ES-I3 (cell line): ENCODE results near the gene BEST4.
"Not testable (repeated sequence)": the region's sequence is repeated elsewhere in the genome, so short reads cannot be mapped to it uniquely, and the experiment has no call there.

Source experiments
- H3K36me3 ChIP-seq: 2 replicates; pipeline ENCODE4 v1.6.1; 2013; ENCODE audit warnings: mild to moderate bottlenecking, low read length, control low read depth, moderate library complexity; ENCODE audit not compliant: insufficient read depth
- H3K4me1 ChIP-seq: 2 replicates; pipeline ENCODE4 v1.6.1; 2013; ENCODE audit warnings: mild to moderate bottlenecking, control low read depth, low read length; ENCODE audit not compliant: insufficient read depth
- H3K9ac ChIP-seq: 2 replicates; pipeline ENCODE4 v1.6.1; 2013; ENCODE audit warnings: low read depth, mild to moderate bottlenecking, low read length, moderate library complexity
- H3K9me3 ChIP-seq: 2 replicates; pipeline ENCODE4 v1.6.1; 2013; ENCODE audit warnings: mild to moderate bottlenecking, low read length, moderate library complexity; ENCODE audit not compliant: control insufficient read depth, insufficient read depth

BEST4 gene

DNA sequence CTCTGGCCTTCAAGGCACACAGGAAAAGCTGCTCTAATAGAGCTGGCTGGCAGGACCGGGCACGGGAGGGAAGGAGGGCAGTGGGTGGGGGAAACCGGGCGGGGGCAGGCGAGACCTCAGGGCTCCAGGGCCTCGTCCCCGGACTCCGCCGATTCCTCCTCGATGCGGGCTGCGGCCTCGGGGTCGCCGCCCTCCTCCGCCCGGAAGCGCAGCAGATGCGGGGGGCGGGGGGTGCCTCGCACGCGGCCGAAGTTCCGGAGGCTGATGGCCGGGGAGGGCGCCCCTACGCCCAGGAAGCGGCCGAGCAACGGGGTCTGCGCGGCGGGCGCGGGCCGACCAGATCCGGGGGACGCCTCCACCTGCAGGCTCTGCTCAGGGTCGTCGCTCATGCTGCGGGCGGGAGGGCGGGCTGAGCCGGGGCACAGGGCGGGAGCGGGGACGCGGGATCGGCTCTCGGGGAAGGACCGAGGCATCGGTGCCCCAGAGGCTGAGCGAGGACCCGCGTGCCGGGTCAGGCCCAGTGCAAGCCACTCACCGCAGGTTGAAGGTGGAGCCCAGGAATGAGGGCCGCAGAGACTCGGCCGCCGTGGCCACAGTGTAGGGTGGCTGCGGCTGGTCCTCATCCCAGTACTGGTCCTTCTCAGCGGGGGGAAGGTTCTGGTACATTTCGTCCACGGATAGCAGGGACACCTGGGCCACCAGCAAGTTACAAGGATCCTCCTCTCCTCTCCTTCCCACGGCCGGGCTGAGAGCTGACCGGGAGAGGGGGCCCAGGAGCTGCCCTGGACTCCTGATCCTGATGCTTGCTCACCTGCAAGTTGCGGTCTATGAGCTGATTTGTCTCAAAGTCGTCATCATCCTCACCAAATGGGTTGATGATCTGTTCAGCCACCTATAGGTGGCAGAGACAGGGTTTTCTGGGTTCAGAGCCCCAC, 3.6 kb downstream of the BEST4 start:
- Histone ChIP-seq H3K9ac (peak overlapping the region; percentile 58), H3K9me3 (no peaks in the 10 kb centered on the region), H3K4me1 (peaks cover 21% of the 10 kb centered on the region), H3K36me3 (no peaks in the 10 kb centered on the region; the same call in 1 of the 2 replicates)

DNA sequence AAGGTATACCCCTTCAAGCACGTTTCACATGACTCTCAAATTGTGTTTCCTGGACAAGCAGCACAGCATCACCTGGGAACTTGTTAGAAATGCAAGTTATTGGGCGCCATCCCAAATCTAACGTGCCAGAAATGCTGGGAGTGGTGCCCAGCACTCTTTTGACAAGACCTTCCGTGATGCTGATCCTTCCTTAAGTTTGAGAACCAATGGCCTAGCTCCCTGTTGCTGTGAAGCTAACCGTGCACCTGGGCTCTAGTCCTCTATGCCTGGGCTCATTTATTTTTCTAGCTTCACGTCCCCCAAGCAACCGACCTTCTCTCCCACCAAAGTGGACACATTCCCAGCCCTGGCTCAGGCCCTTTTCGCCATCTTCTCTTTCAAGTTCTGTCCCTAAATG, 4.3 kb downstream of the BEST4 start:
- Histone ChIP-seq H3K9me3 (no peaks in the 10 kb centered on the region), H3K36me3 (peaks cover 5% of the 10 kb centered on the region), H3K4me1 (peaks cover 21% of the 10 kb centered on the region), H3K9ac (peak overlapping the region; percentile 58)

DNA sequence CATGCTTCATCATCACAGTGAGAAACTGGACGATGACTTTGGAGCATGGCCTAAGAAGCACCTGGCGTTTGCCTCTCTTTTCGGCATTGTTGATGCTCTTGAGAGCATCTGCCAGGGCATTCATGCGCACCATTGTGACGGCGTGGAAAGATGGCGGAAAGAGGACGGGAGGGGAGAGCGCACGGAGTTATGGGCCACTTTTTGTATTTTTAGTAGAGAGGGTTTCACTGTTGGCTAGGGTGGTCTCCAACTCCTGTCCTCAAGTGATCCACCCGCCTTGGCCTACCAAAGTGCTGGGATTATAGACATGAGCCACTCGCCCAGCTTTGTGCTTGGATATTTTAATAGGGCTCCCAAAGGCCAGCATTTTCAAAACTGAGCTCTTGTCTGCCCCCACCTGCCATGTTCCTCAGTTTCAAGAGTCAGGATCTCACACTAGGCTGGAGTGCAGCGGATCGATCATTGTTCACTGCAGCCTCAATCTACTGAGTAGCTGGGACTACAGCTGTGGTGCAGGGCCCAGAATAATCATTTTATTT, 7.3 kb downstream of the BEST4 start:
- Histone ChIP-seq H3K4me1 (peaks cover 12% of the 10 kb centered on the region), H3K9me3 (no peaks in the 10 kb centered on the region), H3K9ac (no peak overlapping the region), H3K36me3 (peaks cover 33% of the 10 kb centered on the region)

DNA sequence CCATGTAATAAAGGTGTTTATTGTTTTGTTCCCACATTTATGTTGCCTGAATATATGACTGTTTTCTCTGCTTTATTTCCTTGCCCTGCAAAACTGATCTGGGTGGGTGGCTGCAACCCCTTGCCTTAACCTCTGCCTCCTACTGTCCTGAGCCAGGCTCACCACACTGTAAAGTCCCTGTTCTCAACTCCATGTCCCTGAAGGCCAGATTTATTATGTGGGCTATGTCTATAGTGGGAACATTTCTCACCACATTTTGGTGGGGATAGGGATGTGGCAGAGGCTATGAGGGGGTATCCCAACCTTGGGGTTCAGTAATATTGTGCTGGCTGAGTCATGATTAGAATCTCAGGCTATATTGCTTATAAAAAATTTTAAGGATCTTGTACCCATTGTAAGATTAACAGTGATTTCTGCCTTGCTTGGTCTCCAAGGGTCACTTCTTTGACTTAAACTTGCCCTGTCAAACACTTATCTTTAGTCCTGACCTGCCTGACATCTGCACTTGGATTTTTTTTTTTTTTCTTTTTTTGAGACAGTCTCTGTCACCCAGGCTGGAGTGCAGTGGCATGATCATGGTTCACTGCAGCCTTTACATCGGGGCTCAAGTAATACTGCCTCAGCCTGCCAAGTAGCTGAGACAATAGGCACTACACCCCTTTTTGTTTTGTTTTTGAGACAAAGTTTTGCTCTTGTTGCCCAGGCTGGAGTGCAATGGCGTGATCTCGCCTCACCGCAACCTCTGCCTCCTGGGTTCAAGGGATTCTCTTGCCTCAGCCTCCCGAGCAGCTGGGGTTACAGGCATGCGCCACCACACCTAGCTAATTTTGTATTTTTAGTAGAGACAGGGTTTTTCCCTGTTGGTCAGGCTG, 9.0 kb downstream of the BEST4 start:
- H3K4me1 ChIP-seq: peaks cover 5% of the 10 kb centered on the region
- no peak overlapping the region for H3K9ac ChIP-seq
- H3K36me3 ChIP-seq: peaks cover 33% of the 10 kb centered on the region
- no peaks in the 10 kb centered on the region for H3K9me3 ChIP-seq

DNA sequence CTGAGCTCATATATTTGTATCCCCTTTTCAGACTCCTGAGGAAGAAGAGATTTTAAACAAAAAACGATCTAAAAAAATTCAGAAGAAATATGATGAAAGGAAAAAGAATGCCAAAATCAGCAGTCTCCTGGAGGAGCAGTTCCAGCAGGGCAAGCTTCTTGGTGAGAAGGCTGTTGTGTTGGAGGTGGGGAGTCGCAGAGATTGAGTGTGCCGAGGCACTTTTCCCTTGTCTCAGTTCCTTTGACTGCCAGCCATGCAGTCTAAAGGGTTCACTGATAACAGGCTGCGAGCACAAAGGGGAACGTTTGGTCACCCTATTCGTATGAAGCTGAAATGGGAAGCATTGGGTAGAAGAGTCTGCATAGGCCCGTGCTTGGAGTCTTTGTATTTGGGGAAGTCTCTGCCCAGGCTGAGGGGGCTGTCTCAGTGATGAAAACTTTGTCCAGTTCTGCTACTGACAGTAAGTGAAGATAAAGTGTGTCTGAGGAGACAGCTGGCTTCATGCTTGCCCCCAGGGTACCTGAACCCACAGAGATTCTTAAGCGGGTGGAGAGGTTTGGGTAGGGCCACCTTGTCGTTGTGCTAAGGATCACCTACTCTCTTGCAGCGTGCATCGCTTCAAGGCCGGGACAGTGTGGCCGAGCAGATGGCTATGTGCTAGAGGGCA, 9.9 kb downstream of the BEST4 start:
- peaks cover 33% of the 10 kb centered on the region for H3K36me3 ChIP-seq
- no peaks in the 10 kb centered on the region for H3K9me3 ChIP-seq
- no peaks in the 10 kb centered on the region; the same call in 1 of the 2 replicates for H3K4me1 ChIP-seq
- H3K9ac ChIP-seq: no peak overlapping the region

DNA sequence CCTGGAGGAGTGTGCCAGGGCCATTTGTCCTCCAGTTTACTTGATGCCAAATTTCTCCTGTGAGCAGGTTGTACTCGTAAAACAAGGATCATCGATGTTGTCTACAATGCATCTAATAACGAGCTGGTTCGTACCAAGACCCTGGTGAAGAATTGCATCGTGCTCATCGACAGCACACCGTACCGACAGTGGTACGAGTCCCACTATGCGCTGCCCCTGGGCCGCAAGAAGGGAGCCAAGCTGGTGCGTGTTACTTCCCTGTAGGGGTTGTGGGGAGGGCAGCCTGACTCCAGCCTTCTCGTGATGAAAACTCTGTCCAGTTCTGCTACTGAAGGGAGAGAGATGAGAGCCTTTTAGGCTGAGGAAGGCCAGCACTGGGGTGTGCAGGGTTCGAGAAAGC, 10.4 kb downstream of the BEST4 start:
- H3K9ac ChIP-seq: no peak overlapping the region
- no peaks in the 10 kb centered on the region for H3K9me3 ChIP-seq
- peaks cover 33% of the 10 kb centered on the region for H3K36me3 ChIP-seq
- H3K4me1 ChIP-seq: no peaks in the 10 kb centered on the region; the same call in 1 of the 2 replicates

DNA sequence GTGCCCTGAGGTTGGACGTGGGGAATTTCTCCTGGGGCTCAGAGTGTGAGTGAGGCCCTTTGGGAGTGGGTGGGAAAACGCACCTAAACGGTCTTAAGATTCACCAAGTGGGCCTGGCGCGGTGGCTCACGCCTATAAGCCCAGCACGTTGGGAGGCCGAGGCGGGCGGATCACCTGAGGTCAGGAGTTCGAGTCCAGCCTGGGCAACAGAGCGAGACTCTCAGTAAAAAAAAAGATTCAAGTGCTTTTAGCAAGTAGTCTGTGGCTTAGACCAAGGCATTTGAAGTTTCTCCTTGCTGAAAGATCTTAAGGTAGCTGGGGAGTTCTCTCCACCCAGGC, 11.3 kb downstream of the BEST4 start:
- H3K9ac ChIP-seq: peak overlapping the region; percentile 80
- H3K36me3 ChIP-seq: peaks cover 33% of the 10 kb centered on the region
- H3K4me1 ChIP-seq: no peaks in the 10 kb centered on the region; the same call in 1 of the 2 replicates
- H3K9me3 ChIP-seq: no peaks in the 10 kb centered on the region

DNA sequence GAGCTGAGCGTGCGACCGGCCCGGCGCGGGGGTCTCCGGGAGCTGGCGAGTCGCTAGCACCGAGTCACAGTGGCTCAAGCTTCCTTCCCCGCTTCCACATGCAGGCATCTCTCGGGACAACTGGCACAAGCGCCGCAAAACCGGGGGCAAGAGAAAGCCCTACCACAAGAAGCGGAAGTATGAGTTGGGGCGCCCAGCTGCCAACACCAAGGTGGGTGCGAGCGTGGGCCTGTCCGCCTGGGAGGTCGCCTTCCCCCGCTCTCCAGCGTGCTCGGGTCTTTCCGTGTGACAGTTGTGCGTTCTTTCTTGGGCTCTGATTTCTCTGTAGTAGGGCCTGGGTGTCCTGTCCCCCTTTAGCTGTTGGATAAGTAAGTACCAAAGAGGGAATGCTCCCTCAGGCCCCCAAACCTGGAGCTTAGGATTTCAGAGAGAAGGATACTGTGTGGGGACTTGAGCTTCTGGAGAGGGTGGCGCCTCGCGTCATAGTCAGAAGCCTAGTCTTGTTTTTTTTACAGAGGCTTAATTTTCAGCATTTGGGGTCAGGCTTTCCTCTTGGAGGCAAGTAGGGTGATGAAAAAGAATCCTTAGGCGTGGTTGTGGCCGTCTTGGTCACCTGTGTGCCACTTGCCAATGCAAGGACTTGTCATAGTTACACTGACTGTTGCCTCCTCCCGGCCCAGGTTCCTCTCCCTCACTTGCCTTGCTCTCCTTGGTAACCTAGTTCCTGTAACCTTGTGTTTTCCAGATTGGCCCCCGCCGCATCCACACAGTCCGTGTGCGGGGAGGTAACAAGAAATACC, 11.8 kb downstream of the BEST4 start:
- Histone ChIP-seq H3K36me3 (peaks cover 33% of the 10 kb centered on the region), H3K9me3 (no peaks in the 10 kb centered on the region), H3K4me1 (no peaks in the 10 kb centered on the region; the same call in 1 of the 2 replicates), H3K9ac (peak overlapping the region; percentile 80)

DNA sequence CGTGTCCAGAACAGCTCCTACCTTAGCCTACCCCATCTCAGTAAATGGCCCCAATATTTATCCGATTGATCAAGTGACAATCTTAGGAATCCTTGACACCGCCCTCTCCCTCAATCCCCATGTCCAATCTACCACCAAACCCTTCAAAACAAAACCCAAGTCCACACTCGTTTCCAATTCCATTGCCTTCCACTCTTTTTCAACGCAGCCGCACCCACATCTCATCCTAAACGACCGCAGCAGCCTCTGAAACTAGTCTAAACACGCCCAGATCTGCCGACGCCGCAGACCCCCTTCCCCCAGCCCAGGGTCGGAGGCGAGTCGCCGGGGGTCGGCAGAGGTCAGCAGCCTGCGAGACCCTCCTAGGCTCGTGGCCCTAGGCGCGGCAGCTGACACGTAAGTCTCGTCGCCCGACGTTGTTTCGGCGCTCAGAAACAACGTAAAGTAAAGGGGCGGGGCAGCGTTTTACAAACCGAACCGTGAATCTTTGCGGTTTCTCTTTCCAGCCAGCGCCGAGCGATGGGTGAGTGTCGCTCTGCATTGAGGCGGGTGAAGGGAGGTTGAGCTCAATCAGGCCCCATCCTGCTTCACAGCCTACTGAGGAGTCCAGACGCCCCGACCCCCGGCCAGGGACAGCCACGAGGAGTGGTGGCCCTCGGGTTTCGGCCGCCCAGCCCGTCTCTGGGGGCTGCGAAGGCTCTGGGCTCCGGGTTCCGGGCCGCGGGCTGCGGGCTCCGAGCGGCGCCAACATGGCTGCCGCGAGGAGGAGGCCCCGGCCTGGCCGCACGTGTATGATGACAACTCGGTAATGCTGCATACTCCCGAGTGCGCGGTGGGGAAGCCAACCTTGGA, 12.7 kb downstream of the BEST4 start, which contains the start of gene RPS8:
Gene RPS8, plus strand, starts transcription at position 463 of the 852 bp plus-strand sequence. Its CDS starts 57 bp downstream, at position 520.
- H3K9ac ChIP-seq: peak within 1 kb of the TSS; percentile 80
- no peaks in the 10 kb centered on the region; the same call in 1 of the 2 replicates for H3K4me1 ChIP-seq
- no peaks in the 10 kb centered on the region for H3K9me3 ChIP-seq
- H3K36me3 ChIP-seq: peaks cover 33% of the 10 kb centered on the region

DNA sequence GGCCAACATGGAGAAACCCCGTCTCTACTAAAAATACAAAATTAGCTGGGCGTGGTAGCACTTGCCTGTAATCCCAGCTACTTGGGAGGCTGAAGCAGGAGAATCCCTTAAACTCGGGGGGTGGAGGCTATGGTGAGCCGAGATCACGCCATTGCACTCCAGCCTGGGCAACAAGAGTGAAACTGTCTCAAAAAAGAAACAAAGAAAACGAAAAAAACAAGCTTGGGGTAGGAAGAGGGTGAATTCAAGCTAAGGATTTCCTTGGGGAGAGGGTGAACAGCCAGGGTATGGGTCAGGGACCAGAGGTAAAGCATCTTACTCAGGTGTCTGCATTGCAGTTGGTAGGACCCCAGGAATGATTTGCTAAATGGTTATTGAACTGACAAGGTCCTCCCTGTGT, 21.5 kb downstream of the BEST4 start:
- H3K9me3 ChIP-seq, H3K9ac ChIP-seq, H3K4me1 ChIP-seq, H3K36me3 ChIP-seq: not testable (repeated sequence)

DNA sequence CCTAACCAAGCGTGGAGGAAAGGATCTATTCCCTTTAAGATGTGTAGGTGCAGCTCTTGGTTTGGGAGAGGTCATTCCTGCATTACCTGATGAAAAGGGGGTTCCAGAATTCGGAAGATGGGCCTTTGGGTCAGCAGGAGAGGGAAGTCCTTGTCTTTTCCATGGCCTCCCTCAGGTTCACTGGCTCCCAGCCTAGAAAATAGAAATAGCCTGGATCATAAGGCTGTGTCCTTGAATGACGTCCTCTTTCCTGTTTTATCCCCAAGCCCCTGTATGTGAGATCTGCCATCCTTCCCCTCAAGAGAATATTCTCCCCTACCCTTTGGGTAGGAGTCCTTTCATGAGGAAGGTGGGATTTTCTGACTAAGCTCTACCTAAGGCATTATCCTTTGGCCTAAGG, 27.1 kb downstream of the BEST4 start:
- Histone ChIP-seq H3K9me3 (no peaks in the 10 kb centered on the region), H3K9ac (no peak overlapping the region), H3K4me1 (no peaks in the 10 kb centered on the region), H3K36me3 (peaks cover 34% of the 10 kb centered on the region)

DNA sequence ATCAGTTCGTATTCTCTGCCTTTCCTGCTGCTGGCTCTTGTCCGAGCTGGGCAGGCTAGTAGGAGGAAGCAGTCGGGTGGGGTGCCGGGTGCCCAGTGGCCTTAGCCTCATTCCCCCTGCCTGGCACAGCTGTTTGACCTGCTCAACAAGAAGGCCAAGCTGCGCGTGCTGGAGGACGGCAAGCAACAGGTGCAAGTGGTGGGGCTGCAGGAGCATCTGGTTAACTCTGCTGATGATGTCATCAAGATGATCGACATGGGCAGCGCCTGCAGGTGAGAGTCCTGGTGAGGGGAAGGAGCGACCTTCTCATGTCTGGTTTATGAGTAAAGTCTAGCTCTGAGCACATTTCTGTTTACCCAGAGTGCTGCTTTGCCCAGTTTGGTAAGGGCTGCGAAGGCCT, 28.9 kb downstream of the BEST4 start:
- Histone ChIP-seq H3K9ac (no peak overlapping the region), H3K36me3 (peaks cover 49% of the 10 kb centered on the region), H3K9me3 (no peaks in the 10 kb centered on the region), H3K4me1 (no peaks in the 10 kb centered on the region)

DNA sequence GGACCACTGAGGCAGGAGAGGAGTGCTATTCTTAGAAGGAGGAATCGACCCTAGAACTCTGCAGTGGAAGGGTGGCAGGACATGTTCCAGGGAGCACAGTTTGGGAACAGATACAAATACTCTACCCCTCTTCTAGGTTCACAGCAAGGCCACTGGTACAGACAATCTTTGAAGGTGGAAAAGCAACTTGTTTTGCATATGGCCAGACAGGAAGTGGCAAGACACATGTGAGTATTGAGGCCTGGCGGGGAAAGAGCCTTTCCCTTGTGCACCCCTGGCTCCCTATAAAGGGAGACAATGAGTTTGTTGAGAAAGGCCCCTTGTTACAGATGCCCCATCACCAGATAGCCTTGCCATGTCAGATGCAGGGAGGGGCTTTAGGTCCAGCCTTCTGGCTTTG, 30.6 kb downstream of the BEST4 start:
- Histone ChIP-seq H3K9ac (no peak overlapping the region), H3K4me1 (no peaks in the 10 kb centered on the region), H3K36me3 (peaks cover 49% of the 10 kb centered on the region), H3K9me3 (no peaks in the 10 kb centered on the region)
